CD8-positive, alpha-beta memory T cell (primary cell): ENCODE data around the gene BTG3. TPM values are rescaled to one million over a fixed set of nuclear protein-coding genes. Genes with fewer than 3 reads are reported as not detected.

ENCODE experiments used
- CTCF ChIA-PET: fragments of 350-600 bp; sonication (Branson Sonifier 250); formaldehyde crosslinking; loops from one replicate; lab custom pipeline; 2021; ENCODE audit warnings: antibody characterized with exemption; lab: Charles Lee
- POLR2A ChIA-PET: fragments of 350-600 bp; sonication (Branson Sonifier 250); formaldehyde crosslinking; loops from one replicate; lab custom pipeline; 2021; ENCODE audit warnings: antibody characterized with exemption; lab: Charles Lee
- DNase-seq, 5 donors: peaks; one replicate each; pipeline versions ENCODE4 v3.0.0 to v3.0.0-alpha.2; 2020 to 2022; ENCODE audit warnings: mixed read lengths in 1 of 5
- H3K27ac ChIP-seq: one replicate; pipeline ENCODE4 v1.7.0; 2013; ENCODE audit warnings: low read depth, mild to moderate bottlenecking, low read length, moderate library complexity
- H3K27me3 ChIP-seq: 2 replicates; pipeline ENCODE4 v1.7.0; 2013; ENCODE audit warnings: low read length, mild to moderate bottlenecking; ENCODE audit not compliant: insufficient read depth, poor library complexity, severe bottlenecking
- H3K36me3 ChIP-seq: 2 replicates; pipeline ENCODE4 v1.7.0; 2013; ENCODE audit warnings: mild to moderate bottlenecking, low read length, moderate library complexity; ENCODE audit not compliant: insufficient read depth
- H3K4me1 ChIP-seq: 2 replicates; pipeline ENCODE4 v1.7.0; 2013; ENCODE audit warnings: mild to moderate bottlenecking, low read length, moderate library complexity; ENCODE audit not compliant: insufficient read depth
- H3K4me3 ChIP-seq: 2 replicates; pipeline ENCODE4 v1.7.0; 2013; ENCODE audit warnings: mild to moderate bottlenecking, low read length
- H3K9me3 ChIP-seq: 2 replicates; pipeline ENCODE4 v1.7.0; 2013; ENCODE audit warnings: mild to moderate bottlenecking, low read length
- H3K27ac Mint-ChIP-seq, 8 donors: one replicate each; pipeline ENCODE4 v1.8.0; 2020 to 2021; ENCODE audit warnings: mixed read lengths in 8 of 8, mild to moderate bottlenecking in 6 of 8, inconsistent platforms in 3 of 8, moderate library complexity in 3 of 8
- H3K27me3 Mint-ChIP-seq, 2 donors: one replicate each; pipeline ENCODE4 v1.8.0; 2020 to 2021; ENCODE audit warnings: mixed read lengths in 2 of 2, mild to moderate bottlenecking in 1 of 2, moderate library complexity in 1 of 2
- H3K36me3 Mint-ChIP-seq, 3 donors: one replicate each; pipeline ENCODE4 v1.8.0; 2020 to 2021; ENCODE audit warnings: mixed read lengths in 3 of 3, inconsistent platforms in 1 of 3, mild to moderate bottlenecking in 1 of 3
- H3K4me1 Mint-ChIP-seq, 3 donors: one replicate each; pipeline ENCODE4 v1.8.0; 2020 to 2021; ENCODE audit warnings: mixed read lengths in 3 of 3, inconsistent platforms in 1 of 3, mild to moderate bottlenecking in 1 of 3
- H3K4me3 Mint-ChIP-seq, 7 donors: one replicate each; pipeline ENCODE4 v1.8.0; 2020 to 2021; ENCODE audit warnings: mixed read lengths in 7 of 7, mild to moderate bottlenecking in 6 of 7, moderate library complexity in 4 of 7, inconsistent platforms in 2 of 7
- H3K9me3 Mint-ChIP-seq, 5 donors: one replicate each; pipeline ENCODE4 v1.8.0; 2020 to 2022; ENCODE audit warnings: mixed read lengths in 5 of 5, mild to moderate bottlenecking in 3 of 5, moderate library complexity in 2 of 5, inconsistent platforms in 1 of 5
- polyA plus RNA-seq: library from polyadenylated mRNA; unstranded; fragments of 300-500 nt; fragmentation: Illumina TruSeq; gene quantifications from one replicate; pipeline ENCODE4 v1.2.3, GENCODE V29; 2021
- total RNA-seq, 2 experiments: library from RNA; stranded (reverse); gene quantifications; one replicate each; pipeline ENCODE4 v1.2.3, GENCODE V29; 2021

The BTG3 gene
- total and polyA plus RNA-seq, 3 experiments from 2014 or later: 11.5 to 45.7 (median 43.1) TPM

GRCh38 chr21:17545007-17545406 is 67.7 kb downstream of the BTG3 start:
- Histone ChIP-seq H3K4me1 (no peaks in the 10 kb centered on the region), H3K27ac (no peak overlapping the region), H3K36me3 (no peaks in the 10 kb centered on the region), H3K9me3 (no peaks in the 10 kb centered on the region), H3K27me3 (no peaks in the 10 kb centered on the region), H3K4me3 (no peak overlapping the region)
- Mint-ChIP-seq H3K27me3 (no peaks in the 10 kb centered on the region), H3K27ac (no peak overlapping the region), H3K4me3 (no peak overlapping the region), H3K36me3 (no peaks in the 10 kb centered on the region), H3K4me1 (no peaks in the 10 kb centered on the region), H3K9me3 (peaks cover 0 to 2% (median 0%) of the 10 kb centered on the region in 5 donors)
- DNase-seq: no peak
- CTCF ChIA-PET: no interaction called here
- POLR2A ChIA-PET: no interaction called here

Other genes with a start within 250 kb of the BTG3 start
- gene CXADR, start 99.9 kb downstream of the BTG3 start, total RNA-seq: 1 to 10 TPM in 1 of 2 experiments, under 1 TPM in 1; 0.42 to 1.1 TPM
- gene CXADR, start 99.9 kb downstream of the BTG3 start, polyA plus RNA-seq: 0.81 TPM
- 10 to 100 TPM; 39.6 to 42.8 TPM for gene C21orf91, start 206.5 kb upstream of the BTG3 start, total RNA-seq
- gene C21orf91, start 206.5 kb upstream of the BTG3 start, polyA plus RNA-seq: 54.1 TPM